ENCODE data around the gene BANF2.

DNA sequence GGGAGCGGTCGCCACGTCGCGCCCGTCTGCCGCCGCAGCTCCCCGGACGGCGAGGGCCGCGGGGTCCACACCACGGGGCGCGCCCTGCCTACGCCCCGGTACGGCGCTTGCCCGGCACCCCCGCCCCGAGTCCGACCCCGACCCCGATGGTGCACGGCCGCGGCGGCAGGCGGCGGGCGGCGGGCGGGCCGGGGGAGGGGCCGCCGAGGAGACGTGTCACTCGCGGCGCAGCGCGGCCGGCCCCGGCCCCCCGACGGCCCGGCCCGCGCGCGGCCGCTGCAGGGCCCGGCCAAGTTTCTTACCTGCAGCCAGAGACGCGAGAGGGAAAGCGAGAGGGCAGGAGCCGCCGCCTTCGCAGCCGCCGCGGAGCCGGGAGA lies 18.1 kb upstream of the BANF2 start:
- TF ChIP-seq, protein P1, sequence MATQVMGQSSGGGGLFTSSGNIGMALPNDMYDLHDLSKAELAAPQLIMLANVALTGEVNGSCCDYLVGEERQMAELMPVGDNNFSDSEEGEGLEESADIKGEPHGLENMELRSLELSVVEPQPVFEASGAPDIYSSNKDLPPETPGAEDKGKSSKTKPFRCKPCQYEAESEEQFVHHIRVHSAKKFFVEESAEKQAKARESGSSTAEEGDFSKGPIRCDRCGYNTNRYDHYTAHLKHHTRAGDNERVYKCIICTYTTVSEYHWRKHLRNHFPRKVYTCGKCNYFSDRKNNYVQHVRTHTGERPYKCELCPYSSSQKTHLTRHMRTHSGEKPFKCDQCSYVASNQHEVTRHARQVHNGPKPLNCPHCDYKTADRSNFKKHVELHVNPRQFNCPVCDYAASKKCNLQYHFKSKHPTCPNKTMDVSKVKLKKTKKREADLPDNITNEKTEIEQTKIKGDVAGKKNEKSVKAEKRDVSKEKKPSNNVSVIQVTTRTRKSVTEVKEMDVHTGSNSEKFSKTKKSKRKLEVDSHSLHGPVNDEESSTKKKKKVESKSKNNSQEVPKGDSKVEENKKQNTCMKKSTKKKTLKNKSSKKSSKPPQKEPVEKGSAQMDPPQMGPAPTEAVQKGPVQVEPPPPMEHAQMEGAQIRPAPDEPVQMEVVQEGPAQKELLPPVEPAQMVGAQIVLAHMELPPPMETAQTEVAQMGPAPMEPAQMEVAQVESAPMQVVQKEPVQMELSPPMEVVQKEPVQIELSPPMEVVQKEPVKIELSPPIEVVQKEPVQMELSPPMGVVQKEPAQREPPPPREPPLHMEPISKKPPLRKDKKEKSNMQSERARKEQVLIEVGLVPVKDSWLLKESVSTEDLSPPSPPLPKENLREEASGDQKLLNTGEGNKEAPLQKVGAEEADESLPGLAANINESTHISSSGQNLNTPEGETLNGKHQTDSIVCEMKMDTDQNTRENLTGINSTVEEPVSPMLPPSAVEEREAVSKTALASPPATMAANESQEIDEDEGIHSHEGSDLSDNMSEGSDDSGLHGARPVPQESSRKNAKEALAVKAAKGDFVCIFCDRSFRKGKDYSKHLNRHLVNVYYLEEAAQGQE (IDR thresholded peaks at IDR 0.05; ENCODE audit: borderline replicate concordance): no peak
- TF ChIP-seq, protein P2, sequence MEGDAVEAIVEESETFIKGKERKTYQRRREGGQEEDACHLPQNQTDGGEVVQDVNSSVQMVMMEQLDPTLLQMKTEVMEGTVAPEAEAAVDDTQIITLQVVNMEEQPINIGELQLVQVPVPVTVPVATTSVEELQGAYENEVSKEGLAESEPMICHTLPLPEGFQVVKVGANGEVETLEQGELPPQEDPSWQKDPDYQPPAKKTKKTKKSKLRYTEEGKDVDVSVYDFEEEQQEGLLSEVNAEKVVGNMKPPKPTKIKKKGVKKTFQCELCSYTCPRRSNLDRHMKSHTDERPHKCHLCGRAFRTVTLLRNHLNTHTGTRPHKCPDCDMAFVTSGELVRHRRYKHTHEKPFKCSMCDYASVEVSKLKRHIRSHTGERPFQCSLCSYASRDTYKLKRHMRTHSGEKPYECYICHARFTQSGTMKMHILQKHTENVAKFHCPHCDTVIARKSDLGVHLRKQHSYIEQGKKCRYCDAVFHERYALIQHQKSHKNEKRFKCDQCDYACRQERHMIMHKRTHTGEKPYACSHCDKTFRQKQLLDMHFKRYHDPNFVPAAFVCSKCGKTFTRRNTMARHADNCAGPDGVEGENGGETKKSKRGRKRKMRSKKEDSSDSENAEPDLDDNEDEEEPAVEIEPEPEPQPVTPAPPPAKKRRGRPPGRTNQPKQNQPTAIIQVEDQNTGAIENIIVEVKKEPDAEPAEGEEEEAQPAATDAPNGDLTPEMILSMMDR (IDR thresholded peaks at IDR 0.05; ENCODE audit: poor library complexity, severe bottlenecking): no peak
- TF ChIP-seq POLR2AphosphoS5 (IDR thresholded peaks at IDR 0.05) (no peak), MXI1 (conservative IDR thresholded peaks at IDR 0.05; ENCODE audit: poor library complexity, severe bottlenecking) (no peak), EZH2 (IDR thresholded peaks at IDR 0.05; ENCODE audit: borderline replicate concordance, insufficient read depth, low read length, poor library complexity, severe bottlenecking) (no peak)

Data from neural cell (in vitro differentiated cells).